Thoracic aorta (tissue), 2 donors: Measurements from ENCODE around the gene BCL3. TPM values are rescaled to one million over a fixed set of nuclear protein-coding genes. Genes with fewer than 3 reads are reported as not detected.

Source experiments
- ATAC-seq: fragments of 150-250 bp; one replicate; pipeline ENCODE4 v1.8.0; 2017; ENCODE audit warnings: low read depth; ENCODE audit not compliant: insufficient number of reproducible peaks, low FRiP score
- DNase-seq: peaks from one replicate; pipeline ENCODE4 v3.0.0-alpha.2; 2020; ENCODE audit warnings: low spot score
- H3K27ac ChIP-seq, 2 donors: fragments of 200-600 bp; sonication (generic); 1 replicate in 1 of 2; 2 replicates in 1 of 2; pipeline ENCODE4 v1.5.1; 2016; ENCODE audit warnings: mild to moderate bottlenecking in 2 of 2, moderate library complexity in 2 of 2
- H3K27me3 ChIP-seq: fragments of 200-600 bp; sonication (generic); replicated peaks from 2 replicates; pipeline ENCODE4 v1.6.0; 2016; ENCODE audit warnings: mild to moderate bottlenecking; ENCODE audit not compliant: insufficient read depth
- H3K36me3 ChIP-seq: fragments of 200-600 bp; sonication (generic); one replicate; pipeline ENCODE4 v1.5.1; 2016
- H3K4me1 ChIP-seq, 2 donors: fragments of 200-600 bp; sonication (generic); 1 replicate in 1 of 2; 2 replicates in 1 of 2; pipeline versions ENCODE4 v1.5.1 to v1.6.0; 2016; ENCODE audit warnings: low read depth in 2 of 2, mild to moderate bottlenecking in 1 of 2; ENCODE audit not compliant: control insufficient read depth in 1 of 2
- H3K4me3 ChIP-seq: fragments of 200-600 bp; sonication (generic); 2 replicates; pipeline ENCODE4 v1.5.1; 2016; ENCODE audit warnings: mild to moderate bottlenecking
- H3K9me3 ChIP-seq: fragments of 200-600 bp; sonication (generic); 2 replicates; pipeline ENCODE4 v1.5.1; 2016
- CTCF ChIP-seq: fragments of 200-600 bp; sonication (generic); IDR thresholded peaks from one replicate; pipeline ENCODE4 v1.5.1; 2019; ENCODE audit warnings: antibody characterized with exemption
- total RNA-seq, 2 donors: library from RNA; depleted of rRNA; stranded (reverse); fragments of >200 nt; gene quantifications; one replicate each; pipeline versions ENCODE4 v1.1.0 to v1.2.3, GENCODE V29; 2016

The BCL3 gene
- total RNA-seq, 2 donors from 2014 or later, result 43.1 to 77.9 TPM

GRCh38 chr19:44723952-44724319 is 24.6 kb upstream of the BCL3 start:
- no peak for ATAC-seq
- Histone ChIP-seq H3K9me3 (no peaks in the 10 kb centered on the region), H3K4me1 (peaks cover 28 to 41% of the 10 kb centered on the region in 2 donors), H3K4me3 (no peak overlapping the region), H3K27me3 (no peaks in the 10 kb centered on the region), H3K36me3 (no peaks in the 10 kb centered on the region), H3K27ac (no peak overlapping the region)
- DNase-seq, result peak; percentile 38
- TF ChIP-seq CTCF, result peak; percentile 97

- peak overlapping the region; percentile 10 for H3K4me3 ChIP-seq
- no peak for TF ChIP-seq CTCF
- no peaks in the 10 kb centered on the region for H3K27me3 ChIP-seq
- H3K9me3 ChIP-seq, result no peaks in the 10 kb centered on the region
- H3K4me1 ChIP-seq, result peaks cover 22 to 35% of the 10 kb centered on the region in 2 donors
- DNase-seq (no peak), ATAC-seq (no peak)
- H3K36me3 ChIP-seq, result no peaks in the 10 kb centered on the region
- no peak overlapping the region for H3K27ac ChIP-seq
Observed at GRCh38 chr19:44725251-44725650, 23.3 kb upstream of the BCL3 start.

GRCh38 chr19:44725684-44726083 is 22.8 kb upstream of the BCL3 start:
- Histone ChIP-seq H3K4me3 (no peak overlapping the region), H3K9me3 (no peaks in the 10 kb centered on the region), H3K4me1 (peaks cover 22 to 33% of the 10 kb centered on the region in 2 donors), H3K36me3 (no peaks in the 10 kb centered on the region), H3K27me3 (no peaks in the 10 kb centered on the region), H3K27ac (no peak overlapping the region)
- DNase-seq (no peak), ATAC-seq (no peak)
- no peak for TF ChIP-seq CTCF

GRCh38 chr19:44726465-44726864 is 22.0 kb upstream of the BCL3 start:
- H3K27ac ChIP-seq, result no peak overlapping the region
- H3K36me3 ChIP-seq, result no peaks in the 10 kb centered on the region
- H3K27me3 ChIP-seq, result no peaks in the 10 kb centered on the region
- no peak overlapping the region for H3K4me3 ChIP-seq
- TF ChIP-seq CTCF, result no peak
- peaks cover 15 to 25% of the 10 kb centered on the region in 2 donors for H3K4me1 ChIP-seq
- no peaks in the 10 kb centered on the region for H3K9me3 ChIP-seq
- ATAC-seq (no peak), DNase-seq (no peak)

- Histone ChIP-seq H3K4me1 (peaks cover 14 to 19% of the 10 kb centered on the region in 2 donors), H3K27me3 (no peaks in the 10 kb centered on the region), H3K36me3 (no peaks in the 10 kb centered on the region), H3K4me3 (no peak overlapping the region), H3K27ac (no peak overlapping the region), H3K9me3 (no peaks in the 10 kb centered on the region)
- DNase-seq (no peak), ATAC-seq (no peak)
- no peak for TF ChIP-seq CTCF
Observed at GRCh38 chr19:44728178-44728577, 20.3 kb upstream of the BCL3 start.
